H9 (cell line): Measurements from ENCODE around the gene NRG2. TPM values are rescaled to one million over a fixed set of nuclear protein-coding genes. Genes with fewer than 3 reads are reported as not detected.

ENCODE experiments used
- DNase-seq: peaks from one replicate; pipeline ENCODE4 v3.0.0-alpha.2; 2017
- H2AFZ ChIP-seq: one replicate; pipeline ENCODE4 v1.6.1; 2013; ENCODE audit warnings: mild to moderate bottlenecking, low read length, control low read depth, moderate library complexity
- H2AK5ac ChIP-seq: 2 replicates; pipeline ENCODE4 v1.6.1; 2013; ENCODE audit warnings: low read length, control low read depth, mixed read lengths; ENCODE audit not compliant: insufficient read length
- H2BK120ac ChIP-seq: one replicate; pipeline ENCODE4 v1.6.1; 2013; ENCODE audit warnings: low read depth, mild to moderate bottlenecking, low read length, control low read depth, inconsistent platforms; ENCODE audit not compliant: poor library complexity, severe bottlenecking
- H2BK12ac ChIP-seq: 2 replicates; pipeline ENCODE4 v1.6.1; 2013; ENCODE audit warnings: low read length, control low read depth, mixed read lengths, low read depth; ENCODE audit not compliant: insufficient read length
- H2BK15ac ChIP-seq: 2 replicates; pipeline ENCODE4 v1.6.1; 2013; ENCODE audit warnings: low read depth, low read length, control low read depth
- H2BK20ac ChIP-seq: one replicate; pipeline ENCODE4 v1.6.1; 2013; ENCODE audit warnings: low read depth, mild to moderate bottlenecking, low read length, control low read depth, inconsistent platforms; ENCODE audit not compliant: poor library complexity, severe bottlenecking
- H2BK5ac ChIP-seq: 2 replicates; pipeline ENCODE4 v1.6.1; 2013; ENCODE audit warnings: low read length, control low read depth, mixed read lengths; ENCODE audit not compliant: insufficient read length
- H3K14ac ChIP-seq: 2 replicates; pipeline ENCODE4 v1.6.1; 2013; ENCODE audit warnings: low read length, control low read depth; ENCODE audit not compliant: insufficient read depth
- H3K18ac ChIP-seq: 2 replicates; pipeline ENCODE4 v1.6.1; 2013; ENCODE audit warnings: low read depth, mild to moderate bottlenecking, mixed read lengths, low read length, control low read depth; ENCODE audit not compliant: insufficient read length
- H3K23ac ChIP-seq: 2 replicates; pipeline ENCODE4 v1.6.1; 2013; ENCODE audit warnings: low read length, control low read depth, mixed read lengths, low read depth; ENCODE audit not compliant: insufficient read length
- H3K23me2 ChIP-seq: 2 replicates; pipeline ENCODE4 v1.6.1; 2013; ENCODE audit warnings: low read depth, mild to moderate bottlenecking, mixed read lengths, low read length, control low read depth; ENCODE audit not compliant: insufficient read length, poor library complexity, severe bottlenecking
- H3K27ac ChIP-seq: 2 replicates; pipeline ENCODE4 v1.5.1; 2013; ENCODE audit warnings: low read length, control low read depth, mixed read lengths, low read depth; ENCODE audit not compliant: insufficient read length
- H3K27me3 ChIP-seq: 2 replicates; pipeline ENCODE4 v1.6.1; 2013; ENCODE audit warnings: low read length, control low read depth, inconsistent platforms; ENCODE audit not compliant: insufficient read depth
- H3K4ac ChIP-seq: 2 replicates; pipeline ENCODE4 v1.6.1; 2013; ENCODE audit warnings: low read depth, mild to moderate bottlenecking, control low read depth, inconsistent platforms, low read length, moderate library complexity
- H3K4me1 ChIP-seq: 2 replicates; pipeline ENCODE4 v1.6.1; 2013; ENCODE audit warnings: low read length, control low read depth, inconsistent platforms; ENCODE audit not compliant: insufficient read depth
- H3K4me2 ChIP-seq: 2 replicates; pipeline ENCODE4 v1.6.1; 2013; ENCODE audit warnings: low read length, control low read depth, mixed read lengths; ENCODE audit not compliant: insufficient read length, insufficient read depth
- H3K56ac ChIP-seq: 2 replicates; pipeline ENCODE4 v1.6.1; 2013; ENCODE audit warnings: low read depth, mild to moderate bottlenecking, mixed read lengths, low read length, control low read depth; ENCODE audit not compliant: insufficient read length
- H3K79me1 ChIP-seq: 2 replicates; pipeline ENCODE4 v1.6.1; 2013; ENCODE audit warnings: low read depth, mild to moderate bottlenecking, moderate library complexity, low read length, control low read depth, inconsistent platforms; ENCODE audit not compliant: insufficient read depth, poor library complexity, severe bottlenecking
- H3K79me2 ChIP-seq: 2 replicates; pipeline ENCODE4 v1.6.1; 2013; ENCODE audit warnings: low read length, control low read depth, inconsistent platforms; ENCODE audit not compliant: insufficient read depth
- H3K9ac ChIP-seq: 2 replicates; pipeline ENCODE4 v1.6.1; 2013; ENCODE audit warnings: low read length, control low read depth, mixed read lengths; ENCODE audit not compliant: insufficient read length; ENCODE audit errors: extremely low read depth
- H3K9me3 ChIP-seq: one replicate; pipeline ENCODE4 v1.6.1; 2013; ENCODE audit warnings: low read depth, low read length, inconsistent platforms; ENCODE audit not compliant: control insufficient read depth
- H3T11ph ChIP-seq: one replicate; pipeline ENCODE4 v1.6.1; 2013; ENCODE audit warnings: mild to moderate bottlenecking, low read length, control low read depth, inconsistent platforms
- H4K20me1 ChIP-seq: one replicate; pipeline ENCODE4 v1.6.1; 2013; ENCODE audit not compliant: control insufficient read depth, insufficient read length, insufficient read depth
- H4K5ac ChIP-seq: 2 replicates; pipeline ENCODE4 v1.6.1; 2013; ENCODE audit warnings: low read depth, mild to moderate bottlenecking, mixed read lengths, low read length, control low read depth; ENCODE audit not compliant: insufficient read length
- H4K8ac ChIP-seq: replicated peaks from 2 replicates; pipeline ENCODE4 v1.6.1; 2013; ENCODE audit warnings: low read length, control low read depth, mixed read lengths, low read depth; ENCODE audit not compliant: insufficient read length
- H4K91ac ChIP-seq: 2 replicates; pipeline ENCODE4 v1.6.1; 2013; ENCODE audit warnings: low read depth, mild to moderate bottlenecking, moderate library complexity, mixed read lengths, low read length, control low read depth; ENCODE audit not compliant: insufficient read length
- H3K27ac Mint-ChIP-seq, 3 experiments: 2 replicates in 2 of 3; 3 replicates in 1 of 3; pipeline ENCODE4 v1.8.0; 2020 to 2021; ENCODE audit warnings: mixed read lengths in 3 of 3, mild to moderate bottlenecking in 1 of 3, moderate library complexity in 1 of 3
- H3K27me3 Mint-ChIP-seq: 2 replicates; pipeline ENCODE4 v1.8.0; 2021; ENCODE audit warnings: low read depth, mild to moderate bottlenecking, moderate library complexity, mixed read lengths
- H3K36me3 Mint-ChIP-seq, 3 experiments: 2 replicates in 2 of 3; 3 replicates in 1 of 3; pipeline ENCODE4 v1.8.0; 2020 to 2021; ENCODE audit warnings: low read depth in 3 of 3, mixed read lengths in 3 of 3; ENCODE audit not compliant: insufficient read depth in 1 of 3
- H3K4me1 Mint-ChIP-seq, 2 experiments: 2 replicates each; pipeline ENCODE4 v1.8.0; 2020; ENCODE audit warnings: mixed read lengths in 2 of 2
- H3K4me3 Mint-ChIP-seq, 2 experiments: 2 replicates in 1 of 2; 3 replicates in 1 of 2; pipeline ENCODE4 v1.8.0; 2020 to 2021; ENCODE audit warnings: mild to moderate bottlenecking in 2 of 2, mixed read lengths in 2 of 2, moderate library complexity in 1 of 2
- H3K9me3 Mint-ChIP-seq, 2 experiments: 2 replicates in 1 of 2; 3 replicates in 1 of 2; pipeline ENCODE4 v1.8.0; 2020; ENCODE audit warnings: mild to moderate bottlenecking in 2 of 2, mixed read lengths in 2 of 2, moderate library complexity in 1 of 2
- CTCF ChIP-seq: fragments of 200-600 bp; sonication (generic); conservative IDR thresholded peaks from 3 replicates; pipeline ENCODE4 v1.8.0; 2021; ENCODE audit warnings: antibody characterized with exemption, mild to moderate bottlenecking
- WGBS: extraction: QIAGEN DNeasy Blood & Tissue Kit; methylation state at CpG from one replicate; pipeline ENCODE4 v1.1.7; 2013; ENCODE audit warnings: missing lambda C conversion rate, low lambda C conversion rate, mixed read lengths; ENCODE audit not compliant: insufficient read length; ENCODE audit errors: extremely low coverage; 5-methylcytosine and 5-hydroxymethylcytosine counted together
- total RNA-seq: library from RNA; stranded (reverse); gene quantifications from 2 replicates; pipeline ENCODE4 v1.2.1, GENCODE V29; 2021

The NRG2 gene
- total RNA-seq, 1 experiment from 2014 or later: not detected

GRCh38 chr5:139889410-139889809 is 153.7 kb downstream of the NRG2 start:
- no peak overlapping the region for H2BK20ac ChIP-seq
- no peak overlapping the region for H2AK5ac ChIP-seq
- WGBS: no CpG with 5 or more reads among the region's 2 CpGs
- Mint-ChIP-seq H3K4me1 (no peaks in the 10 kb centered on the region), H3K27ac (no peak overlapping the region), H3K4me3 (no peak overlapping the region), H3K9me3 (no peaks in the 10 kb centered on the region), H3K27me3 (peaks cover 60% of the 10 kb centered on the region), H3K36me3 (no peaks in the 10 kb centered on the region)
- no peak overlapping the region for H3K4me2 ChIP-seq
- H2AFZ ChIP-seq: no peak overlapping the region
- no peak overlapping the region for H3K56ac ChIP-seq
- no peak for DNase-seq
- no peak overlapping the region for H3T11ph ChIP-seq
- no peaks in the 10 kb centered on the region for H3K23me2 ChIP-seq
- no peak overlapping the region for H4K91ac ChIP-seq
- no peak overlapping the region for H3K18ac ChIP-seq
- no peaks in the 10 kb centered on the region for H3K4me1 ChIP-seq
- H3K14ac ChIP-seq: no peak overlapping the region
- no peak for TF ChIP-seq CTCF
- H3K27ac ChIP-seq: no peak overlapping the region
- H3K4ac ChIP-seq: no peak overlapping the region
- H3K27me3 ChIP-seq: no peaks in the 10 kb centered on the region
- no peak overlapping the region for H2BK12ac ChIP-seq
- no peak overlapping the region for H3K9ac ChIP-seq
- H3K79me2 ChIP-seq: no peaks in the 10 kb centered on the region
- no peak overlapping the region for H2BK15ac ChIP-seq
- no peaks in the 10 kb centered on the region for H3K79me1 ChIP-seq
- no peak overlapping the region for H4K8ac ChIP-seq
- H4K20me1 ChIP-seq: peaks cover 3% of the 10 kb centered on the region
- no peak overlapping the region for H2BK5ac ChIP-seq
- H3K9me3 ChIP-seq: no peaks in the 10 kb centered on the region
- H2BK120ac ChIP-seq: no peak overlapping the region
- H4K5ac ChIP-seq: no peak overlapping the region
- no peak overlapping the region for H3K23ac ChIP-seq
